PFSK-1 (cell line): ENCODE measurements around the gene LHX5.

ENCODE experiments used
- FOXP2 ChIP-seq: optimal IDR thresholded peaks from 2 replicates; pipeline ENCODE3; 2011; ENCODE audit warnings: borderline replicate concordance, control low read depth, inconsistent platforms; ENCODE audit not compliant: insufficient read depth; ENCODE audit errors: extremely low read length, extremely low read depth
- POLR2AphosphoS5 ChIP-seq: IDR thresholded peaks from 2 replicates; pipeline ENCODE4 v1.6.1; 2012; ENCODE audit warnings: low read depth, mild to moderate bottlenecking, control low read depth, low read length, moderate library complexity
- SIN3A ChIP-seq: IDR thresholded peaks from 2 replicates; pipeline ENCODE4 v1.6.1; 2012; ENCODE audit warnings: mild to moderate bottlenecking, low read length, moderate library complexity, borderline replicate concordance; ENCODE audit not compliant: insufficient read depth
- TAF1 ChIP-seq: IDR thresholded peaks from 2 replicates; pipeline ENCODE4 v1.6.1; 2012; ENCODE audit warnings: low read length, control low read depth, borderline replicate concordance; ENCODE audit not compliant: insufficient read depth
- TF ChIP-seq, protein P1 (sequence below), 2 experiments: IDR thresholded peaks; 2 replicates each; pipeline versions ENCODE4 v1.6.1 to v1.8.0; 2011 to 2012; ENCODE audit warnings: low read depth in 2 of 2, low read length in 2 of 2, control low read depth in 1 of 2, inconsistent platforms in 1 of 2, mild to moderate bottlenecking in 1 of 2, moderate library complexity in 1 of 2; ENCODE audit not compliant: insufficient read depth in 1 of 2

The LHX5 gene

DNA sequence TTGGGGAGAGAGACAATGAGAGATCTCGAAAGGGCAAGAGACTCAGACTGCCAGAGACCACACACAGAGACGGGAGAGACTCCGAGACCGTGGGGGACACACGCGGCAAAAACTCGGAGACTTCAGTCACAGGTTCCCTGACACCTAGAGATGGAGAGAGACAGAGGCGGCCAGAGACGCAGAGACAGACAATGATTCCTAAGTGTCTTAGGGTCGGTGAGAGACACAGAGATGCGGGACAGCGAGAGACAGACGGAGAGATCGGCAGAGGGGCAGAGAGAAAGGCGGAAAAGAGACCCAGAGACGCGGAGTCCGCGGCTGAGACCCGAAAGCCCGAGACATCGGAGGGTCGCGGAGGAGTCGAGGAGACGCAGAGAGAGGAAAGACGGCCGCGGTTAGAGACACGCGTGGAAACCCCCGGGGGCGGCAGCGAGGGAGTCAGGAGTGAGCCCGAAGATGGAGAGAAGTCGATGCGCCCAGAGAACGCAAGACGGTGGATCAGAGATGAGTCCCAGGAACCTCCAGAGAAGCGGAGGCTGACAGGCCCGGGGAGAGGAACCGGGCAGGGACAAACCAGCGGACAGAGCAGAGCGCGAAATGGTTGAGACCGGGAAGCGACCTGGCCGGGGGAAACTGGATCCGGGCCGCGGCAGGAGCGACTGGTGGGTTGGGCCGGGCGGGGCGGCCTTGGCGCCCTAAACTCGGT, 7.8 kb downstream of the LHX5 start:
- no peak for TF ChIP-seq FOXP2
- TF ChIP-seq SIN3A: no peak
- TF ChIP-seq POLR2AphosphoS5: no peak
- no peak for TF ChIP-seq TAF1
- TF ChIP-seq, protein P1, sequence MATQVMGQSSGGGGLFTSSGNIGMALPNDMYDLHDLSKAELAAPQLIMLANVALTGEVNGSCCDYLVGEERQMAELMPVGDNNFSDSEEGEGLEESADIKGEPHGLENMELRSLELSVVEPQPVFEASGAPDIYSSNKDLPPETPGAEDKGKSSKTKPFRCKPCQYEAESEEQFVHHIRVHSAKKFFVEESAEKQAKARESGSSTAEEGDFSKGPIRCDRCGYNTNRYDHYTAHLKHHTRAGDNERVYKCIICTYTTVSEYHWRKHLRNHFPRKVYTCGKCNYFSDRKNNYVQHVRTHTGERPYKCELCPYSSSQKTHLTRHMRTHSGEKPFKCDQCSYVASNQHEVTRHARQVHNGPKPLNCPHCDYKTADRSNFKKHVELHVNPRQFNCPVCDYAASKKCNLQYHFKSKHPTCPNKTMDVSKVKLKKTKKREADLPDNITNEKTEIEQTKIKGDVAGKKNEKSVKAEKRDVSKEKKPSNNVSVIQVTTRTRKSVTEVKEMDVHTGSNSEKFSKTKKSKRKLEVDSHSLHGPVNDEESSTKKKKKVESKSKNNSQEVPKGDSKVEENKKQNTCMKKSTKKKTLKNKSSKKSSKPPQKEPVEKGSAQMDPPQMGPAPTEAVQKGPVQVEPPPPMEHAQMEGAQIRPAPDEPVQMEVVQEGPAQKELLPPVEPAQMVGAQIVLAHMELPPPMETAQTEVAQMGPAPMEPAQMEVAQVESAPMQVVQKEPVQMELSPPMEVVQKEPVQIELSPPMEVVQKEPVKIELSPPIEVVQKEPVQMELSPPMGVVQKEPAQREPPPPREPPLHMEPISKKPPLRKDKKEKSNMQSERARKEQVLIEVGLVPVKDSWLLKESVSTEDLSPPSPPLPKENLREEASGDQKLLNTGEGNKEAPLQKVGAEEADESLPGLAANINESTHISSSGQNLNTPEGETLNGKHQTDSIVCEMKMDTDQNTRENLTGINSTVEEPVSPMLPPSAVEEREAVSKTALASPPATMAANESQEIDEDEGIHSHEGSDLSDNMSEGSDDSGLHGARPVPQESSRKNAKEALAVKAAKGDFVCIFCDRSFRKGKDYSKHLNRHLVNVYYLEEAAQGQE (IDR thresholded peaks at IDR 0.05; ENCODE audit: insufficient read depth in 1 of 2, low read depth in 2 of 2, low read length in 2 of 2): no peak

DNA sequence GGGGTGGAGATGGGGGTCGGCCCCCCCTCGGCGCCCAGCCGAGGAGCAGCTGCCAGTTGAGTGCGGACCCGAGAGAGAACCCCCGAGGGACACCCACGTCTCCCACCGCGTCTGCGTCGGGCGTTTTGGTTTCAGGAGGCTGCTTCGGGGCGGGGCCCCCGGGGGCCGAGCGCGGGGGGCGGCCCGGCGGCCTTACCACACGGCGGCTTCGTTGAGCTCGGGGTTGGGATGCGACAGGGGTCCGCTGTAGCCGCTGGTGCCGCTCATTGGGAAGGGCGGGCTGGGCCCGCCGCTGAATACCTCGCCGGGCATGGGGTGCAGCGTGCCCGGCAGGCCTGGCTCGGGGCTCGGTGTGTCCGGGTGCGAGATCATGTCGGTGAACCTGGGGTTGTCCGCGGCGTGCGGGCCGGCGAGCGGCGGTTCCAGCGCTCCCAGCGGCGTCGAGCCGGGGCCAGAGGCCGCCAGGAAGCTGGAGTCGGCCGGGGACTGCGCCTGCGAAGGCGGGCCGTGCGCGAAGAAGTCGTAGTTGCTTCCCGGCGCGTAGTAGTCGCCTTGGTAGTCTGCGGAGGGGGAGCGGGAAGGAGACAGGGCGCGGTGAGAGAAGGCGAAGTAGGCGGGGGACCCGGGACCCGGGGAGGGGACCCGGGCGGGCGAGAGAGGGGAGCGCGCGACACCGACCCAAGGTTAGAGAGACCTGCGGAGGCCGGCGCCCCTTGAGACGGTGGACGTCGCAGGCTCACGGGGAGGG, 8.5 kb downstream of the LHX5 start:
- TF ChIP-seq FOXP2 (no peak), TAF1 (no peak), POLR2AphosphoS5 (no peak), SIN3A (no peak)
- TF ChIP-seq, protein P1 (IDR thresholded peaks at IDR 0.05; ENCODE audit: insufficient read depth in 1 of 2, low read depth in 2 of 2, low read length in 2 of 2): no peak

GRCh38 chr12:113462117-113462774, 9.4 kb downstream of the LHX5 start:
- TF ChIP-seq FOXP2 (no peak), TAF1 (no peak), POLR2AphosphoS5 (no peak), SIN3A (no peak)
- TF ChIP-seq, protein P1 (IDR thresholded peaks at IDR 0.05; ENCODE audit: insufficient read depth in 1 of 2, low read depth in 2 of 2, low read length in 2 of 2): no peak

GRCh38 chr12:113461666-113462065, 10.0 kb downstream of the LHX5 start:
- no peak for TF ChIP-seq SIN3A
- no peak for TF ChIP-seq FOXP2
- no peak for TF ChIP-seq POLR2AphosphoS5
- TF ChIP-seq TAF1: no peak
- TF ChIP-seq, protein P1 (IDR thresholded peaks at IDR 0.05; ENCODE audit: insufficient read depth in 1 of 2, low read depth in 2 of 2, low read length in 2 of 2): no peak
